HUES64 (cell line): ENCODE results near the gene GALNT17.
"Not testable (repeated sequence)": the region's sequence is repeated elsewhere in the genome, so short reads cannot be mapped to it uniquely, and the experiment has no call there.

Experiments used
- H3K27ac ChIP-seq: 2 replicates; pipeline ENCODE4 v1.7.0; 2013; ENCODE audit warnings: low read depth, low read length, inconsistent platforms
- H3K27me3 ChIP-seq: 2 replicates; pipeline ENCODE4 v1.6.1; 2013; ENCODE audit warnings: mild to moderate bottlenecking, low read length; ENCODE audit not compliant: insufficient read depth
- H3K36me3 ChIP-seq: 2 replicates; pipeline ENCODE4 v1.6.1; 2013; ENCODE audit warnings: mild to moderate bottlenecking, low read length; ENCODE audit not compliant: insufficient read depth
- H3K4me1 ChIP-seq: 2 replicates; pipeline ENCODE4 v1.6.1; 2013; ENCODE audit warnings: mild to moderate bottlenecking, low read length, moderate library complexity; ENCODE audit not compliant: insufficient read depth
- H3K4me3 ChIP-seq: 2 replicates; pipeline ENCODE4 v1.5.1; 2013; ENCODE audit warnings: mild to moderate bottlenecking, low read length, moderate library complexity
- H3K9ac ChIP-seq: 2 replicates; pipeline ENCODE4 v1.6.1; 2013; ENCODE audit warnings: mild to moderate bottlenecking, low read depth, low read length
- H3K9me3 ChIP-seq: 2 replicates; pipeline ENCODE4 v1.6.1; 2013; ENCODE audit warnings: low read depth, low read length; ENCODE audit not compliant: insufficient read depth
- WGBS: fragments of 150-250, 120-280 bp; methylation state at CpG from one replicate; pipeline ENCODE4 v1.1.7; 2013; ENCODE audit warnings: missing lambda C conversion rate; 5-methylcytosine and 5-hydroxymethylcytosine counted together

Gene GALNT17

GRCh38 chr7:71261066-71261465 lies 129.1 kb downstream of the GALNT17 start:
- H3K9me3 ChIP-seq = peaks cover 23% of the 10 kb centered on the region

DNA sequence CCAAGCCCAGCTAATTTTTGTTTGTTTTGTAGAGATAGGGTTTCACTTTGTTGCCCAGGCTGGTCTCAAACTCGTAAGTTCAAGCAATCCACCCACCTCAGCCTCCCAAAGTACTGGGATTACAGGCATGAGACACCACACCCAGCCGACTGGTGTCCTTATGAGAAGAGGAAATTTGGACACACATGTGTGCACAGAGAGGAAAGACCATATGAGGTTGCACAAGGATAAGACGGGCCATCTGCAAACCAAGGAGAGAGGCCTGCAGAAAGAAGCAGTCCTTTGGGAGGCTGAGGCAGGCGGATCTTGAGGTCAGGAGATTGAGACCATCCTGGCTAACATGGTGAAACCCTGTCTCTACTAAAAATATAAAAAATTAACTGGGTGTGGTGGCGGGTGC lies 130.9 kb downstream of the GALNT17 start:
- 92% methylated on average over 5 of the region's 5 CpGs for WGBS
- not testable (repeated sequence) for H3K4me3 ChIP-seq, H3K36me3 ChIP-seq, H3K27ac ChIP-seq, H3K9ac ChIP-seq, H3K27me3 ChIP-seq
- Histone ChIP-seq H3K4me1 (peaks cover 16% of the 10 kb centered on the region), H3K9me3 (peaks cover 18% of the 10 kb centered on the region)

More at GRCh38 chr7:71261066-71261465, 129.1 kb downstream of the GALNT17 start:
- H3K27ac ChIP-seq = no peak overlapping the region
- no peak overlapping the region for H3K4me3 ChIP-seq
- no peaks in the 10 kb centered on the region for H3K27me3 ChIP-seq
- H3K4me1 ChIP-seq = peaks cover 4% of the 10 kb centered on the region
- H3K9ac ChIP-seq = no peak overlapping the region
- no peaks in the 10 kb centered on the region for H3K36me3 ChIP-seq
- 96% methylated on average over 7 of the region's 7 CpGs for WGBS

- Histone ChIP-seq H3K27ac (no peak overlapping the region), H3K4me3 (no peak overlapping the region), H3K9me3 (peaks cover 18% of the 10 kb centered on the region), H3K4me1 (peaks cover 16% of the 10 kb centered on the region), H3K36me3 (no peaks in the 10 kb centered on the region), H3K27me3 (no peaks in the 10 kb centered on the region), H3K9ac (no peak overlapping the region)
- 94% methylated on average over 3 of the region's 3 CpGs for WGBS
Observed at GRCh38 chr7:71264005-71264404, 132.1 kb downstream of the GALNT17 start.

DNA sequence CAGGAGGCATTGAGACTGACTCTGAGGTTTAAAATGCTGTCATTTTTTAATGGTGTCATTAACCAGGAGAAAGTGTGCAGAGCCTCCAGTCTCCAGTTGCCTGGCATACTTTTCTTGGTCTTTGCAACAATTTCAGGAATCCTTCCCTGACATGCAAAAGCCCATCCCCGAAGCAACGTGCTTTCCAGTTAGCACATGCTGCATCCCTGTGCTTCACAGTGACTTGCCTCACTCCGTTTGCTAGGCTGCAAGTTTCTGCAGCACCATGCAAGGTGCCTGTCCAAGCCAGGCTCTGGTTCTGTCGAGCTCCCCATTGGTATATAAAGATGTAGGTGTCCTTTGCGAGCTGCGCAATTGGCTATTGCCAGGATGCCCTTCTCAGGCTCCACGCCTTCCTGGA lies 135.0 kb downstream of the GALNT17 start:
- Histone ChIP-seq H3K27ac (no peak overlapping the region), H3K36me3 (no peaks in the 10 kb centered on the region), H3K4me1 (peaks cover 24% of the 10 kb centered on the region), H3K4me3 (no peak overlapping the region), H3K27me3 (no peaks in the 10 kb centered on the region), H3K9ac (no peak overlapping the region), H3K9me3 (peaks cover 18% of the 10 kb centered on the region)
- 78% methylated on average over 7 of the region's 7 CpGs for WGBS

GRCh38 chr7:71267734-71268469 lies 136.0 kb downstream of the GALNT17 start:
- no peak overlapping the region for H3K9ac ChIP-seq
- H3K4me1 ChIP-seq = peaks cover 24% of the 10 kb centered on the region
- H3K36me3 ChIP-seq = no peaks in the 10 kb centered on the region
- H3K27me3 ChIP-seq = no peaks in the 10 kb centered on the region
- 0 out of 2 replicates have a peak overlapping the region, but pooled peaks have one; percentile 5 for H3K27ac ChIP-seq
- 75% methylated on average over 4 of the region's 5 CpGs for WGBS
- H3K9me3 ChIP-seq = peaks cover 18% of the 10 kb centered on the region
- H3K4me3 ChIP-seq = no peak overlapping the region

DNA sequence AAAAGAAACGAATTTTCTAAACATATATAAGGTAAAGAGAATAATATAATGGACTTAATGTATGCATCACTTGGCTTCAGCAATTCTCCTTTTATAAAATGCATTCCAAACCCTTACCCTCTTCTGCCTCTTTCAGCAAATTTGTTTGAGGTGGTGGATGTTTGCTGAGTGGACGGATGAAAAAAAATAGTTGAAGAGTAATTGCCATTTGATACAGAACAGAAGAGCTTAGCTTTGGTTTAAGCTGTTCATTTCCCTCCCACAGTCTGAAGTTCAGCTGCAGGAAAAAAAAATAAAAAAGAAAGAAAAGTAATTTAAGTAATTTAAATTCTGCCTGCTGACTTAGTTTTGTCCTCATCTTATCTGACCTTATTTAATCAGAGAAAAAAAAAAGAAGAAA lies 138.6 kb downstream of the GALNT17 start:
- Histone ChIP-seq H3K9ac (no peak overlapping the region), H3K4me1 (peaks cover 24% of the 10 kb centered on the region), H3K27me3 (no peaks in the 10 kb centered on the region), H3K4me3 (no peak overlapping the region), H3K36me3 (no peaks in the 10 kb centered on the region), H3K9me3 (peaks cover 3% of the 10 kb centered on the region), H3K27ac (no peak overlapping the region)
- 100% methylated on average over 1 of the region's 2 CpGs for WGBS

GRCh38 chr7:71271203-71271602 lies 139.3 kb downstream of the GALNT17 start:
- no peak overlapping the region for H3K27ac ChIP-seq
- no peak overlapping the region for H3K9ac ChIP-seq
- WGBS = 94% methylated on average over 8 of the region's 8 CpGs
- no peak overlapping the region for H3K4me3 ChIP-seq
- no peaks in the 10 kb centered on the region for H3K27me3 ChIP-seq
- H3K9me3 ChIP-seq = no peaks in the 10 kb centered on the region
- peaks cover 24% of the 10 kb centered on the region for H3K4me1 ChIP-seq
- H3K36me3 ChIP-seq = no peaks in the 10 kb centered on the region

- no peaks in the 10 kb centered on the region for H3K36me3 ChIP-seq
- H3K4me1 ChIP-seq = peaks cover 12% of the 10 kb centered on the region
- 98% methylated on average over 5 of the region's 6 CpGs for WGBS
- H3K9me3 ChIP-seq = no peaks in the 10 kb centered on the region
- no peak overlapping the region for H3K9ac ChIP-seq
- no peak overlapping the region for H3K27ac ChIP-seq
- no peaks in the 10 kb centered on the region for H3K27me3 ChIP-seq
- no peak overlapping the region for H3K4me3 ChIP-seq
Observed at GRCh38 chr7:71272509-71273490, 140.9 kb downstream of the GALNT17 start.

- H3K9ac ChIP-seq = no peak overlapping the region
- H3K4me3 ChIP-seq = no peak overlapping the region
- no peaks in the 10 kb centered on the region for H3K36me3 ChIP-seq
- WGBS = 93% methylated on average over 2 of the region's 2 CpGs
- no peaks in the 10 kb centered on the region for H3K9me3 ChIP-seq
- H3K4me1 ChIP-seq = peaks cover 7% of the 10 kb centered on the region; the same call in 1 of the 2 replicates
- H3K27me3 ChIP-seq = no peaks in the 10 kb centered on the region
- H3K27ac ChIP-seq = no peak overlapping the region
Observed at GRCh38 chr7:71278257-71278656, 146.3 kb downstream of the GALNT17 start.

- H3K36me3 ChIP-seq = no peaks in the 10 kb centered on the region
- no peak overlapping the region for H3K9ac ChIP-seq
- peaks cover 22% of the 10 kb centered on the region for H3K4me1 ChIP-seq
- no peak overlapping the region for H3K27ac ChIP-seq
- no peaks in the 10 kb centered on the region for H3K27me3 ChIP-seq
- no peaks in the 10 kb centered on the region for H3K9me3 ChIP-seq
- 92% methylated on average over 2 of the region's 2 CpGs for WGBS
- no peak overlapping the region for H3K4me3 ChIP-seq
Observed at GRCh38 chr7:71281261-71281660, 149.3 kb downstream of the GALNT17 start.

DNA sequence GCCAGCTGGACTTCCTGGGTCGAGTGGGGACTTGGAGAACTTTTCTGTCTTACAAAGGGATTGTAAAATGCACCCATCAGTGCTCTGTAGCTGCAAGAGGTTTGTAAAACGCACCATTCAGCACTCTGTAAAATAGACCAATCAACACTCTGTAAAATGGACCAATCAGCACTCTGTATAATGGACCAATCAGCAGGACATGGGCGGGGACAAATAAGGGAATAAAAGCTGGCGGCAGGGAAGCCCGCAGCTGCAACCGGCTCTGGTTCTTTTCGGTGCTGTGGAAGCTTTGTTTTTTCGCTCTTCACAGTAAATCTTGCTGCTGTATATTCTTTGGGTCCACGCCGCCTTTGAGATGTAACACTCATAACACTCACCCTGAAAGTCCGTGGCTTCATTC lies 151.9 kb downstream of the GALNT17 start:
- 86% methylated on average over 11 of the region's 11 CpGs for WGBS

More for the DNA sequence above, 151.9 kb downstream of the GALNT17 start:
- Histone ChIP-seq H3K9ac (no peak overlapping the region), H3K4me3 (no peak overlapping the region), H3K36me3 (no peaks in the 10 kb centered on the region), H3K9me3 (no peaks in the 10 kb centered on the region), H3K27ac (no peak overlapping the region), H3K4me1 (peaks cover 25% of the 10 kb centered on the region), H3K27me3 (no peaks in the 10 kb centered on the region)
